Posterior cingulate gyrus (tissue), 11 donors: ENCODE measurements around the gene GVQW3.

Experiments used
- DNase-seq, 10 donors: peaks; one replicate each; pipeline versions ENCODE4 v3.0.0 to v3.0.0-alpha.2; 2020 to 2021; ENCODE audit warnings: mixed read lengths in 3 of 10
- intact Hi-C: fragments of 100-400 bp; cut with DNase I; formaldehyde crosslinking; loops from one replicate; pipeline ENCODE4 v1.15.1; 2023

GVQW3 gene

DNA sequence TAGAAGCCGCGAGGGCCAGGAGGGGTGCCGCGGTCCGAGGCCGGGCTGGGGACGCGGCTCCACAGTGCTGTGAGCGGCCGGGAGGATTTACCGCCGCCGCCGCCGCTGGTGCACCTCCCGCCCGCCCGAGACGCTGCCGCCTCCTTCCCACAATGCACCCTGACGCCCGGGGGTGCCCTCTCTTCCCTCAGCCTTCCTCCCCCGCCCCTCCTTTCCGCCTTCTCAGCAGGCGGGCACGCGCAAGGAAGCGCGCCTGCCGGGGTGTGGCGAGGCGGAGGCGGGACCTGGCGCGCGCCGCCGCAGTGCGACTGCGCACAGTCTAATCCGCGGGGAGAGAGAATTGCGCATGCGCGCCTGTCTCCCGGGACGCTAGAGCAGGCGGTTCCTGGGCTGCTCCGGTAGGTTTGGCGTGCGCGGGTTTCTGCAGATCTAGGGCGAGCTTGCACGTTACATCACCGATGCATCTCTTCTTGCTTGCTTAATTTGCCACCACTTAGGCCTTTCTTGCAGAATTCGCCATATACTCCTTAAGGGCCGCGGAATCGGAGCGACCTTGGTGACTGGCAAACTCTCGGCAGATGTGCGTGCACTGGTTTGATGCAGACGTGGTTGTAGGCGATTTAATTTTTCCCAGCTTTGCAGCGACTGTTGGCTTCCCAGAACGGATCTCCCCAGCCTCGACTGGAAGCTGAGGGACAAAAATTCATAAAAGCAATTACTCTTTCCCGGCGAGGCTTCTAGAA is at the start of gene GVQW3, which contains the start of gene THAP12:
TSS of gene GVQW3 (plus strand) at position 347 of the 743 bp plus-strand sequence. CDS start 506 bp downstream, outside the sequence.
TSS of gene THAP12 (minus strand) at position 156 of the 743 bp plus-strand sequence. CDS start 296 bp downstream, outside the sequence.
- intact Hi-C loops: loop anchor here (1.0 to 5.0 kb wide), 2 partner anchors 64 to 144 kb away; partner anchors contain the start of gene EMSY
- DNase-seq: peak; percentile 93 to 99 (median 96)

DNA sequence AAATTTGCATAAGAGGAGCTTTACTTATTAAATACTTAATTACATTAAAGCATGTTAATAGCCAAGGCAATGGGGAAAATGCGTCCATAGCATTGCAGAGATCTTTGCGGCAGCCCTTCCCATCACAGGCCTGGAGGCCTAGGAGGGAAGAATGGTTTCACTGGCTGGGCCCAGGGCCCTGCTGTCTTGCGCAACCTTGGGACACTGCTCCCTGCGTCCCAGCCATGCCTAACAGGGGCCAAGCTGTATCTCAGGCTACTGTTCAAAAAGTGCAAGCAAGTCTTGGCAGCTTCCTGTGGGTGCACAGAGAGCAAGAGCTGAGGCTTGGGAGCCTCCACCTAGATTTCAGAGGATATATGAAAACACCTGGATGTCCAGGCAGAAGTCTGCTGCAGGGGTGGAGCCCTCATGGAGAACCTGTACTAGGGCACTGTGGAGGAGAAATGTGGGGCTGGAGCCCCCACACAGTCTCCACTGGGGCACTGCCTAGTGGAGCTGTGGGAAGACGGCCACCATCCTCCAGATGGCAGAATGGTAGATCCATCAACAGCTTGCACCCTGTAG is 46.2 kb upstream of the GVQW3 start:
- no peak for DNase-seq
- intact Hi-C loops: no loop called here

DNA sequence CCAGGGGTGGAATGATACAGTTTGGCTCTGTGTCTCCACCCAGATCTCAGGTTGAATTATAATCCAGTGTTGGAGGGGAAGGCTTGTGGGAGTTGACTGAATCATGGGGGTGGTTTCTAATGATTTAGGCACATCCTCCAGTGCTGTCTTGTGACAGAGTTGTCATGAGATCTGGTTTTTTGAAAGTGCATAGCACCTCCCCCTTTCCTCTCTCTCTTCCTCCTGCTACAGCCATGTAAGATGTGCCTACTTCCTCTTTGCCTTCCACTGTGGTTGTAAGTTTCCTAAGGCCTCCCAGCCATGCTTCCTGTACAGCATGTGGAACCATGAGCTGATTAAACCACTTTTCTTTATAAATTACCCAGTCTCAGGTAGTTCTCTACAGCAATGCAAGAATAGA is 45.3 kb upstream of the GVQW3 start:
- DNase-seq: no peak
- intact Hi-C loops: no loop called here

DNA sequence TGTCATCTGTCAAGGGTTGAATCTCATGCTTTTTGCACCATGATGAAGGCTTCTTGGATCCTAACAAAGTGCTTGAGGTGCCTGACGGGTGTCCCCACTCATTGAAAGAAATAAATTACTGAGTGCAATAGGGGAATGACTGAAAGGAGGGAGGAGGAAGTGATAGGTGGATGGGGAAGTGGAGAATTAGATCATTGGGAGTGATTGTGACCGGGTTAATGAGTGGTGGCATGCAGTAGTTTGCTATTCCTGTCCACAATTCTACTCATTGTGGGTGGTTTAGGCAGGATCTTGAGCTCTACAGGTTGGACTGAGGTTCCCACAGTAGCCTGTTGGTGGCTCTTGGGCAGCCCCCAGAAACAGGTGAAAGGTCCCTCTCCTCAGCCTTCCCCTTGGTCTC is 44.5 kb upstream of the GVQW3 start:
- intact Hi-C loops: no loop called here
- no peak for DNase-seq

DNA sequence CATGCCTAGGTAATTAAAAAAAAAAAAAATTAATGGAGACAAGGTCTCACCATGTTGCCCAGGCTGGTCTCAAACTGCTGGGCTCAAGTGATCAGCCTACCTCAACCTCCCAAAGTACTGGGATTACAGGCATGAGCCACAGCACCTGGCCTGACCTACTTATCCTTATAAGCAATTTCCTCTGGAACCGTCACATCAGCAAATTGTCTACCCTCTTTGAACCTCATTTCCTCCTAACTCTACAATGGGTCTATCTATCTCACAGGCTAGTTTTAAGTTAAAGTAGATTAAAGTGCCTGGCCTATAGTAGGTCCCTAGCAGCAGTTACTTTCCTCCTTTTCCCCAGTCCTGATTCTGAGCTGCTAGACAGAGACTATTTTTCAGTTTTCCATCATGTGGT is 43.7 kb upstream of the GVQW3 start:
- no peak for DNase-seq
- intact Hi-C loops: no loop called here

DNA sequence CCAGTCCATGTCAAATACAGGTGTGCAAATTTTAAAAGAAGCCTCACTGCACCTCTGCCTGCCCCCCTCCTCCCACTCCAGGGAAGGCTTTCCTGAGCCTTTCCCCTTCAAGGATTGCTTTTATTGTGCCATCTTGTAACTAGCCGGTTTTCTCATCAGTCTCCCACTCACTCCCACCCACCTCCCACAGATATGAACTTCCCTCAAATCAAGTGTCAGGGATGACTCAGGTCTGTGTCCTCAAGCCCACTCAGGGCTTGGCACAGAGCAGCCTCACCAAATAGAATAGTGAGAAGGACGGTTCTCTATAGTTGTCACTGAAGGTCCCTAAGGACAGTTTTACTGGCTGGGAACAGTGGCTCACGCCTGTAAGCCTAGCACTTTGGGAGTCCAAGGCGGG is 43.2 kb upstream of the GVQW3 start:
- no peak for DNase-seq
- intact Hi-C loops: no loop called here

DNA sequence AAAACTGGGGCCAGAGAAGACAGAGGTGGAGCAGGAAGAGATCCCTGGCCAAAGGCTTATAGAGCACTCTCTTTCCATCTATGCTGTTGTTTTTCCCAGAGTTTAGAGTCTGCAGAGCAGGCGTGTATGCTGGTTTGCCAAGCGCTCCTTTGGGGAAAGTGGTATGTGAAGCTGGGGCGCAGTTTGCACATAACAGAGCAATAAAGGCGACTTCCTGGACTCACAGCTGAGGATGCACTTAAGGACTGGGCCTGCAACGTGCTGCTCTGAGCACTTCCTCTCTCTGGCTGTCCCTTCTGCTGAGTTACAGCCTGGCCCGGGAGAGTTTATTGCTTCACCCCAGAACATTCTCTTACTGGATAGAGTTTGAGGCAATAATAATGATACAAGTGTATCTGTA is 41.9 kb upstream of the GVQW3 start:
- intact Hi-C loops: no loop called here
- no peak for DNase-seq

DNA sequence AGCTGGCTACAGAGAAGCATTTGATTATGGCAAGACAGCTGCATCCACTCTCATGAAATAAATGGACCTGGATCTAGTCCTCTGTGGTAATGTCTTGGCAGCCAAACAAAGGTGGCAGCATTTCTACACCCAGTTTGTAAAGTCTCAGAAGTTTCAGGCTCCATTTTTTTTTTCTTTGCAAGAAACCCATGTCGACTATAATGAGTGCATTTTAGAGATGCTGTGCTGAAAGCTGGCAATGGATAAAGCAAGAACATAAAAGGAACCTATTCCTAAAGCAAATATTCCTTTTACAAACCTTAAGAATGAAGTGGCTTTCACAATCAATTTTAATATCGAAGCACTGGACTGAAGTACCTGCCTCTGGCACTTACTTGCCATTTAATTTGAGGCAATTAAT is 33.7 kb upstream of the GVQW3 start:
- intact Hi-C loops: no loop called here
- DNase-seq: no peak

DNA sequence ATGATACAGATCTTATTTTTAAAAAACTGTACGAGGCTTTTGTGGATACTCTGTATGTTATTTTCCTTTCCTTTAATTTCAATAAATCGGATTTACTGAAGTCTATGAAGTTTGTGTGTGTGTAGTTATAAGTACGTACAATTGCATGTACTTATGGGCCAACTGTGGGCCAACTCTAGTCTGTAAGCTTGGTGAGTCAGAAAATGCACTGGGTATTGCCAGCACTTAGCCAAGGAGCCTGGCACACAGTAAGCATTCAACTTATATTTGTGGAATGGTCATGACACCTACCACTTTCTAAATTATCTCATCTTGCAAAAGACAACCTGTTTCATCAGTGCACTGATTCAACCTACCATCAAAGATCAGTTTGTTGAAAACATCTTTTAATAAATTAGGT is 32.8 kb upstream of the GVQW3 start:
- intact Hi-C loops: no loop called here
- DNase-seq: no peak

DNA sequence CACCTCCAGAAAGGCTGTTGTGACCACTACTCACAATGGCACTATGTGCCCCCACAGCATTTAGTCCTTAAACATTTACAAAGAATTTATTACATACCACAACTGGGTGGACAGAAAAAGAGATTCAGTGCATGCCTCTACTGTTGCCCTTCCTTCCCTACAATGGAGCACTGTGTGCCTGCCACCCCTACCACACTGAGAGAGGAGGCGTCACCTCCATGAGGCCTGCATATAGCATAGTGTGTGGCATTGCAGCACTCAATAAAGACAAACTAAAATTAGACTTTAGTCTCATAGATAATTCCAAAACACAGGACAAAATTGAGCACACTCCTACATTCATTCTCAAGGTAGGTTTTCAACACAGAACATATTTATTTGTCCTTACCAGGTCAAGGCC is 26.0 kb upstream of the GVQW3 start:
- intact Hi-C loops: no loop called here
- peak in 1 of 10 donors; percentile 25 for DNase-seq

DNA sequence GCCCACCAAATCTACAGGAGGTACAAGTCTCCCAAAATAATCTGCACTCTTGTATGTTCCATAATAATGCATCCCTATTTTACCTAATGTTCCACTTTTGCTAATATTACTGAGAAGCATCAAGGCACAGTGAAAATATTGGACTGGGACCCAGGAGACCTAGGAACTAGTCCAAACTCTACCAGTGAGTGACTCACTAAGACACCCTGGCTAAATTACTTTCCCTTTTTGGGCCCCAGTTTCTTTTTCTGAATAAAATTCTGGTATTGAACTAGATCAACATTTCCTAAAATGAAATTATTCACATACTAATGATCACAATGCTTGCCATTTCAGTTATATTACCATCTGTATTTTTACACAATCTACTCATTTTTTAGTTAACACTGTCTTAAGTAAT is 19.7 kb upstream of the GVQW3 start:
- intact Hi-C loops: no loop called here
- DNase-seq: no peak

DNA sequence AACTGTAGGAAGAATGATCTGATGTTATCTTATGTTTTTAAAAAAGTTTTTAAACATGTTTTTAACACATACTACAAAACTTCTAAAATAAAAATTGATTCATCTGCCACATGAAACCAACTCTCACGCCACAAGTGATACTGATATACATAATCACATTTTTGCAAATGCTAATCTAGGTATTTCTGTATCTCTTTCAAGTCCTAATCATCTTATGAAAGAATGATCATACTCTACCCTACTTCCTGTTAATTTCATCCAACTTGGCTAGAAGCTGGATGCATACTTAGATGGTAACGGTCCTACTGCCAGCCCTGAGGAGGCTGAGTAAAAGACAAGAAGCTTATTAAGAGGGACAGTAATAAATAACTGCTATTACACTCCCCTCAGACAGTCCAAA is 19.3 kb upstream of the GVQW3 start:
- no peak for DNase-seq
- intact Hi-C loops: no loop called here

DNA sequence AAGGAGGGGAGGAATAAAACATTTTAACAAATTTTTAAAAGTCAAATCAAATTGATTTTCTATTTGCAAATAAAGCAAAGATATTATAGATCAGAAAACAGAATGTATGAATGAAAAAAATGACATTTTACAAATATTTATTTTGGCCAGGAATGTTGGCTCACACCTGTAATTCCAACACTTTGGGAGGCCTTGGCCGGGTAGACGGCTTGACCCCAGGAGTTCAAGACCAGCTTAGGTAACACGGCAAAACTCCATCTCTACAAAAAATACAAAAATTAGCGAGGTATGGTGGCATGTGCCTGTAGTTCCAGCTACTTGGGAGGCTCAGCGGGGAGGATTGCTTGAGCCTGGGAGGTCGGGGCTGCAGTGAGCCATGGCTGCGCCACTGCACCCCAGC is 18.4 kb upstream of the GVQW3 start:
- DNase-seq: no peak
- intact Hi-C loops: no loop called here

DNA sequence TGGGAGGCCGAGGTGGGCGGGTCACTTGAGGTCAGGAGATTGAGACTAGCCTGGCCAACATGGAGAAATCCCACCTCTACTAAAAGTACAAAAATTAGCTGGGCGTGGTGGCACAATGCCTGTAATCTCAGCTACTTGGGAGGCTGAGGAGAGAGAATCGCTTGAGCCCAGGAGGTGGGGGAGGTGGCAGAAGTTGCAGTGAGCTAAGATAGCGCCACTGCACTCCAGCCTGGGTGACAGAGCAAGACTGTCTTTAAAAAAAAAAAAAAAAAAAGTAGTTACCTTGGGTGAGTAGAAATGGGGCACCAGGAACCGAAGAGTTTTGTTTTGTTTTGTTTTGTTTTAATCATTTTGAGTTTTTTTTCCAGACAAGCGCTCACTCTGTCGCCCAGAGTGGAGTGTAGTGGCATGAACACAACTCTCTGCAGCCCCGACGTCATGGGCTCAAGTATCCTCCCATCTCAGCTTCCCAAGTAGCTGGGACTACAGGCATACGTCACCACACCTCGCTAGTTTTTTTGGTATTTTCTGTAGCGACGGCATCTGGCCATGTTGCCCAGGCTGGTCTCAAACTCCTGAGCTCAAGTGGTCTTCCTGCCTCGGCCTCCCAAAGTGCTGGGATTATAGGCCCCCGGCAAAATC is 16.0 kb upstream of the GVQW3 start:
- intact Hi-C loops: no loop called here
- DNase-seq: no peak

DNA sequence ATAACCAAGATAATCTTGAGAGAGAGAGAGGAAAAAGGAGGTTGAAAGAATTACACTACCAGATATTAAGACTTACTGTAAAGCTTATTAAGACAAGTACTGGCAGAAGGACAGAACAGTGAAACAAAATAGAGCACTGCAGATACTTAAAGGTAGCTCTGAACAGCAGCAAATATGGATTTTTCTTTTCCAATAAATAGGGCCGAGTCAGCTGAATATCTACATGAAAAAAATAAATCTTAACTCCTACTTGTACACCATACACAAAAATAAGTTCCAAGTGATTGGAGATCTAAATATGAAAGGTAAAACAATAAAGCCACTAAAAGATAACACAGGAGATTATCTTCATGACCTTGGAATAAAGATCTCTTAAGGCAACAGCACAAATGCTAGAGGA is 12.6 kb upstream of the GVQW3 start:
- intact Hi-C loops: no loop called here
- DNase-seq: no peak

DNA sequence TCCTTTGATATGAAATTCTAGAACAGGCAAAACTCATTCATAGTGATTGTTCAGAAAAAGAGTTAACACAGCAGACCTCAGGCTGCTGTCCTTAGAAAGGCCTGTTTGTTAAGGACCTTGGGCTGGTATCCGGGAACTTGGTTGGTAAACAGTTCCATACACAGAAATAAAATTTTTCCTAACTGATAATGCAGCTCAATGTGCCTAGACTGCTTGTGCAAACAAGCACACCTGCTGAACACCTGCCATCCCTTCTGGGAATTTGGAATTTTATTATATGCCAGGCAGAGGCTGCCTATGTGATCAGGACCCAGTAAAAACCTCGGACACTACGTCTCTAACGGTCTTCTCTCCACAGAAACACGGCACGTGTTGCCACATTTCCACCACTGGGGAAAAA is 11.7 kb upstream of the GVQW3 start:
- DNase-seq: no peak
- intact Hi-C loops: no loop called here

DNA sequence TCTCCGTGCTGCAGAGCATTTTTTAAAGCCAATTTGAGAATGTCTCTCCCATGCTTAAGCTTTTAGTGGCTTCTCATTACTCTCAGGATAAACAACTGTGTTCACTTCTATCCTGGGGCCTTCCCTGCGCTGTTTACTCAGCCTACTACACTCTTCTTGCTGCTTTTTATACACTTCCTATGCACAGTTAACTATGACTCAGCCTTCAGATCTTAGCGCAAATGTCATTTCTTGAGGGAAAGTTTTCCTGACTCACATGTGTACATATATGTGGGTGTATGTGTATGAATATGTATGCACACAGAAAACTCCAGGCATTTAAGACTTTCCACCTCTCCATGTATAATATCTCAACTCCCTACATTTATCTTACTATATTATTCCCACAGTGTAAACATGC is 10.0 kb upstream of the GVQW3 start:
- intact Hi-C loops: no loop called here
- no peak for DNase-seq

DNA sequence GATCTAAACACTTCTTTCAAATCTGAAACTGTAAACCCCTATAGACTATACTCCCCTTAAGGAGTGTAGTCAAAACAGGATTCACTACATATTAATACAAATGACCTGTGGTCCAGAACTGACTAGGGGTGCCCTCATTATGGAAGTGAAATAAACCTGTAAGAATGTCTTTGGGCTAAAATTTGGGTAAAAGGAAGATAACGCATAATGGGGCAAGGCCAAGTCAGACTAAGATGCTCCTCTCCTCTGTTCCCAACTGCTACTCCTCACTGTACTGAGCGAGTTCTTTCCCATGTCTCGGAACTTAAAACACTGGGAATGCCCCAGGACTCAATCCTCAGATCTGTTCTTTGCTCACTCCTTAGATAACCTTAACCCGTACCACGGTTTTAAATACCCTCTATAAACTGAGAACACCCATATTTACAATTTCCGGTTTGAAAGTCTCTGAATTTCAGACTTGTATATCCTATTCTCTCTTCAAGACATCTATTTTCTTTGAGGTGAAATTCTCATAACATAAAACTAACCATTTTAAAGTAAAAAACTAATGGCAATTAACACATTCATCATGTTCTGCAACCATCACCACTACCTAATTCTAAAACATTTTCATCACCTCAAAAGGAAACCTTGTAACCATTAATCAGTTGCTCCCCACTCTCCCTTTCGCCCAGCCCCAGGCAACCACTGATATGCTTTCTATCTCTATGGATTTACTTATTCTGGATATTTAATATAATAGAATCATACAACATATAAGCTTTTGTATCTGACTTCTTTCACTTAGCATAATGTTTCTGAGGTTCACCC is 4.2 kb upstream of the GVQW3 start:
- intact Hi-C loops: no loop called here
- no peak for DNase-seq

DNA sequence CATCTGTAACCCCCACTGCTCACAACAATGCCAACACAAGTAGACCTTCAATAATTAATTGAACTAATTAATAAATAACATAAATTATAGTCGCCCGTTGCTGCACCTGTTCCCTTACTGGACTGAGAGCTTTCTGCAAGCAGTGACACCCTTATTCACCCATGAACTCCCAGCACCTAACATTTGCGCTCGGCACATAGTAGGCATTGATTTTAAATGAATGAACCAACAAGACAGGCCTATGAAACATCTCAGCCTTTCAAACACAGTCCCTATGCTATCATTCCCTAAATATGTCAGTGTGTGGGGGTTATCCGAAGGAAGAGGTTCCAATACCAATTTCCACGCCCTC is 1.3 kb upstream of the GVQW3 start:
- intact Hi-C loops: loop anchor here (5.0 kb wide), 1 partner anchor 142 kb away; no protein-coding TSS in a partner anchor
- DNase-seq: no peak

DNA sequence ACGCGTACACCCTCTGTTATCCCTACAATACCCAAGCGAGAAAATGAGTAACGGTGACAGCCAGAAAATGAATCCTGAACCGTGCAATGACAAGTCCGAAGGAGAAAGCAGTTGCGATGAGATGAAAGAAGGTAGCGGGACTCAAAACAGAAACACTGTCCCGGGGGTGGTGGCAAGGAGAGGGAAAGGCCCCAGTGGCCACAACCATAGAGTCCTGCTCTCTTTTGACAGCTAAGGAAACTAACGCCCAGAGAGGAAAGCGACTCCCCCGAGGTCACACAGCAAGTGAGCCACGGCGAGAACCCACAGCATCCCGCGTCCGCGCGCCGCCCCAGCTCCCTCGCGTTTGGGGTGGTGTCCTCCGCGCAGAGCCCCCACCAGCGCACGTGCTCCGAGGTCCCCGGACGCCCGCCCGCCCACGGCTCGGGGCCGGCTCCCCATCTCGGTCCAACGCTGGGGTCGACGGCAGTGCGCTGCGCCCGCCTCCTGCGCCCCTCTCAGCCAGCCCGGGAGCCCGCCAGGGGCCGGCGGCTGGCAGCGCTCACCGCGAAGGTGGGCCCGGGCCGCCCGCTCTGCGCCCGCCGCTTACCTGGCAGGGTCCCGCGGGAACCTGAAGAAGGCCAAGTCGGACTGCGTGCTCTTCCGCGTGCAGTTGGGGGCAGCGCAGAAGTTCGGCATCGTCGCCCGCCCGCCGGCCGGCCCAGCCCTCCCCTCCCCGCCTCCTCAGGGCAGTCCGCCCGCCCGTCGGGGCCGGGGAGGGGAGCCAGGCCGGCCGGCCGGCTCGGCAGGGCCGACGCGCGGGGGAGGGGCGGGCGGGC is 755 bp upstream of the GVQW3 start:
- DNase-seq: peak in 7 of 10 donors; percentile 9 to 88 (median 21)
- intact Hi-C loops: loop anchor here (5.0 kb wide), 1 partner anchor 143 kb away; no protein-coding TSS in a partner anchor
